ENCODE measurements around the gene TAX1BP1. TPM values are rescaled to one million over a fixed set of nuclear protein-coding genes. Genes with fewer than 3 reads are reported as not detected.

Gene TAX1BP1
- 60.6 to 119 TPM (median 102 TPM) in 3 replicates for polyA plus RNA-seq
- 464 TPM for polyA plus RNA-seq (2011; ENCODE audit: low read depth)
- 47.7 and 92.1 TPM in 2 replicates for polyA plus RNA-seq (2011; cell fraction: cytosol; rRNA removed)
- 62.9 and 76.2 TPM in 2 replicates for polyA plus RNA-seq (2011; cell fraction: nucleus; rRNA removed)
- polyA plus RNA-seq (2012; ENCODE audit: low replicate concordance), result 62.5 and 91.4 TPM in 2 replicates
- polyA minus RNA-seq, result 76.4 to 107 TPM (median 99.7 TPM) in 3 replicates
- 51.8 TPM for polyA minus RNA-seq (2011; cell fraction: cytosol; rRNA and poly(A)+ RNA removed)
- polyA minus RNA-seq (2011; cell fraction: nucleus; rRNA and poly(A)+ RNA removed), result 59.6 and 107 TPM in 2 replicates

- no peaks in the 10 kb centered on the region for H3K9me3 ChIP-seq (ENCODE audit: control insufficient read depth, low read depth, low read length)
- H3K36me3 ChIP-seq (ENCODE audit: control insufficient read depth in 2 of 2, extremely low read depth in 1 of 2, insufficient read depth in 2 of 2, low read length in 2 of 2), result no peaks in the 10 kb centered on the region
- dilution Hi-C loops (cut with MboI; ENCODE audit: extremely low pct_ligation_motif_present, low sequenced_read_pairs), result no loop called here
- peak within 1 kb of the TSS; percentile 95 for H2AFZ ChIP-seq (ENCODE audit: control insufficient read depth, low read length)
- peaks cover 31% of the 10 kb centered on the region for H3K79me2 ChIP-seq (ENCODE audit: control insufficient read depth, insufficient read depth, low read length)
- H4K20me1 ChIP-seq (ENCODE audit: control insufficient read depth, extremely low read depth, insufficient read depth, low read length), result no peaks in the 10 kb centered on the region
- TF ChIP-seq CTCF (optimal IDR thresholded peaks at IDR 0.05 in 1 of 3, IDR thresholded peaks at IDR 0.05 in 1 of 3, conservative IDR thresholded peaks at IDR 0.05 in 1 of 3; ENCODE audit: extremely low read depth in 1 of 3, insufficient read depth in 2 of 3, low read length in 3 of 3) (no peak), EZH2 (IDR thresholded peaks at IDR 0.05; ENCODE audit: low read length) (no peak)
- peak within 1 kb of the TSS; percentile 100 for H3K9ac ChIP-seq (ENCODE audit: control insufficient read depth, extremely low read depth, insufficient read depth, low read length)
- peaks cover 2% of the 10 kb centered on the region for H3K4me1 ChIP-seq (ENCODE audit: control insufficient read depth, extremely low read depth, insufficient read depth, low read length)
- H3K9me1 ChIP-seq (ENCODE audit: control insufficient read depth, extremely low read depth, insufficient read depth, low read length), result no peaks in the 10 kb centered on the region
- H3K4me3 ChIP-seq (ENCODE audit: control insufficient read depth in 2 of 3, extremely low read depth in 1 of 3, insufficient read depth in 2 of 3, low read depth in 1 of 3, low read length in 3 of 3), result peak within 1 kb of the TSS; percentile 95 to 99 (median 98)
- peak within 1 kb of the TSS; percentile 99 for H3K27ac ChIP-seq (ENCODE audit: control insufficient read depth, insufficient read depth, low read length)
- H3K4me2 ChIP-seq (ENCODE audit: control insufficient read depth, extremely low read depth, insufficient read depth, low read depth, low read length), result peak within 1 kb of the TSS; percentile 90
- DNase-seq (ENCODE audit: low read depth, low spot score) (peak; percentile 50), FAIRE-seq (peak; percentile 48)
- H3K27me3 ChIP-seq (ENCODE audit: control insufficient read depth, extremely low read depth, insufficient read depth, low read length), result no peaks in the 10 kb centered on the region
These were observed at the start of gene TAX1BP1 for GRCh38 chr7:27739909-27740448. TAX1BP1 (plus strand) TSS chr7:27740162; CDS start chr7:27748525, 8,363 bp downstream.

GRCh38 chr7:27690649-27691048, 49.3 kb upstream of the TAX1BP1 start:
- H3K4me2 ChIP-seq (ENCODE audit: control insufficient read depth, extremely low read depth, insufficient read depth, low read depth, low read length), result no peak overlapping the region
- H3K9me3 ChIP-seq (ENCODE audit: control insufficient read depth, low read depth, low read length), result no peaks in the 10 kb centered on the region
- no peaks in the 10 kb centered on the region for H3K4me1 ChIP-seq (ENCODE audit: control insufficient read depth, extremely low read depth, insufficient read depth, low read length)
- H3K9me1 ChIP-seq (ENCODE audit: control insufficient read depth, extremely low read depth, insufficient read depth, low read length), result no peaks in the 10 kb centered on the region
- H3K4me3 ChIP-seq (ENCODE audit: control insufficient read depth in 2 of 3, extremely low read depth in 1 of 3, insufficient read depth in 2 of 3, low read depth in 1 of 3, low read length in 3 of 3), result no peak overlapping the region
- H3K27me3 ChIP-seq (ENCODE audit: control insufficient read depth, extremely low read depth, insufficient read depth, low read length), result no peaks in the 10 kb centered on the region
- no peak overlapping the region for H3K27ac ChIP-seq (ENCODE audit: control insufficient read depth, insufficient read depth, low read length)
- TF ChIP-seq CTCF (optimal IDR thresholded peaks at IDR 0.05 in 1 of 3, IDR thresholded peaks at IDR 0.05 in 1 of 3, conservative IDR thresholded peaks at IDR 0.05 in 1 of 3; ENCODE audit: extremely low read depth in 1 of 3, insufficient read depth in 2 of 3, low read length in 3 of 3) (no peak), EZH2 (IDR thresholded peaks at IDR 0.05; ENCODE audit: low read length) (no peak)
- no peak for FAIRE-seq
- H3K79me2 ChIP-seq (ENCODE audit: control insufficient read depth, insufficient read depth, low read length), result no peaks in the 10 kb centered on the region
- no peaks in the 10 kb centered on the region for H4K20me1 ChIP-seq (ENCODE audit: control insufficient read depth, extremely low read depth, insufficient read depth, low read length)
- H2AFZ ChIP-seq (ENCODE audit: control insufficient read depth, low read length), result no peak overlapping the region
- dilution Hi-C loops (cut with MboI; ENCODE audit: extremely low pct_ligation_motif_present, low sequenced_read_pairs), result no loop called here
- H3K36me3 ChIP-seq (ENCODE audit: control insufficient read depth in 2 of 2, extremely low read depth in 1 of 2, insufficient read depth in 2 of 2, low read length in 2 of 2), result no peaks in the 10 kb centered on the region
- H3K9ac ChIP-seq (ENCODE audit: control insufficient read depth, extremely low read depth, insufficient read depth, low read length), result no peak overlapping the region
- DNase-seq (ENCODE audit: low read depth, low spot score), result no peak
